ENCODE results near the gene SCAMP3.

The SCAMP3 gene

GRCh38 chr1:155285063-155285462 lies 22.9 kb upstream of the SCAMP3 start:
- no peak for DNase-seq

GRCh38 chr1:155284476-155284875 lies 22.3 kb upstream of the SCAMP3 start:
- no peak for DNase-seq

- DNase-seq = no peak
Observed at GRCh38 chr1:155282488-155283091, 20.4 kb upstream of the SCAMP3 start.

GRCh38 chr1:155279268-155279667 lies 17.1 kb upstream of the SCAMP3 start:
- no peak for DNase-seq

- DNase-seq = no peak
Observed at GRCh38 chr1:155278689-155279160, 16.6 kb upstream of the SCAMP3 start.

- DNase-seq = peak; percentile 74
Observed at GRCh38 chr1:155277902-155278688, 15.9 kb upstream of the SCAMP3 start.

- peak; percentile 88 for DNase-seq
Observed at GRCh38 chr1:155277070-155277901, 15.1 kb upstream of the SCAMP3 start, which contains the start of gene HCN3. TSS of gene HCN3 (plus strand) at chr1:155277463. CDS start at chr1:155277591, 128 bp downstream.

- DNase-seq = peak; percentile 94
Observed at GRCh38 chr1:155273343-155274245, 11.4 kb upstream of the SCAMP3 start, which contains the start of gene CLK2. TSS of gene CLK2 (minus strand) at chr1:155273504. CDS start at chr1:155270977, 2,527 bp downstream.

GRCh38 chr1:155272466-155273342 lies 10.5 kb upstream of the SCAMP3 start:
- no peak for DNase-seq

- DNase-seq = no peak
Observed at GRCh38 chr1:155269381-155269780, 7.2 kb upstream of the SCAMP3 start.

GRCh38 chr1:155268630-155269029 lies 6.5 kb upstream of the SCAMP3 start:
- no peak for DNase-seq

GRCh38 chr1:155267373-155267772 lies 5.2 kb upstream of the SCAMP3 start:
- no peak for DNase-seq

- no peak for DNase-seq
Observed at GRCh38 chr1:155266553-155266952, 4.4 kb upstream of the SCAMP3 start.

GRCh38 chr1:155263067-155263466 lies 907 bp upstream of the SCAMP3 start:
- DNase-seq = no peak

GRCh38 chr1:155261493-155261851 lies 688 bp downstream of the SCAMP3 start:
- DNase-seq = no peak

GRCh38 chr1:155260276-155260675 lies 1.9 kb downstream of the SCAMP3 start:
- no peak for DNase-seq

- DNase-seq = no peak
Observed at GRCh38 chr1:155256058-155256852, 5.9 kb downstream of the SCAMP3 start.

GRCh38 chr1:155255243-155256007 lies 6.7 kb downstream of the SCAMP3 start, which contains the start of gene ENTREP3:
TSS of gene ENTREP3 (minus strand) at chr1:155255483. CDS start at chr1:155254877, 606 bp downstream.
- DNase-seq = peak; percentile 72

GRCh38 chr1:155254714-155255242 lies 7.4 kb downstream of the SCAMP3 start:
- no peak for DNase-seq

Data from activated CD4-positive, alpha-beta T cell treated with anti-CD3 and anti-CD28 coated beads, Interleukin-2, amount 50 U/mL, for 1 hour (primary cell).